ENCODE data around the gene CKLF. TPM values are rescaled to one million over a fixed set of nuclear protein-coding genes. Genes with fewer than 3 reads are reported as not detected.
A peak's percentile ranks its signal among the peaks of the same experiment; 100 is the strongest.

Gene CKLF
- total RNA-seq, 1 donor from 2014 or later = 159 TPM

DNA sequence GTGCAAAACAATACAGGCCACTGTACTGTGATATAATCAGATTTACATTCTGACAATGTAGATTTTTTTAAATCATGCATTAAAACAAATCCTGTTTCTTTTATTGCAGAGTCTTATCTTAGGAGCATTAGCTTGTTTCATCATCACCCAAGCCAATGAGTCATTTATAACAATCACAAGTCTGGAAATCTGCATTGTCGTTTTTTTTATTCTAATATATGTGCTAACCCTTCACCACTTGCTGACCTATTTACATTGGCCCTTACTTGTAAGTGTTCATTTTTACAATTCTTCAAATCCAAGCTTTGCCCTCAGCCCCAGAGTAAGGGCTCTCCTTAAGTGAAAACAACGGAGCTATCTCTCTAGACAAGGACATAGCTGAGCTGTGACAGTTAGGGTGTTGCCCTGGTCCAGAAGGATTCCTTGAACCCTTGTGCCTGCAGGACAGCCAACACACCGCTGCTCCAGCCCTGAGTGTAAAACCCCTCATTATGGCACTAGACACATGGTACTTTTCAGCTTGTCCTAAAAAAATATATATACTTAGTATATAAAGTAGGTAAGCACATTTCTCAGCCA is 17.5 kb downstream of the CKLF start:
- intact Hi-C loops (cut with micrococcal nuclease) = no loop called here
- Mint-ChIP-seq H3K4me3 (no peak overlapping the region), H3K27ac (no peak overlapping the region), H3K9me3 (peaks cover 3% of the 10 kb centered on the region), H3K27me3 (ENCODE audit: insufficient read depth) (no peaks in the 10 kb centered on the region), H3K4me1 (ENCODE audit: low read depth) (peaks cover 35% of the 10 kb centered on the region), H3K36me3 (ENCODE audit: low read depth) (peaks cover 56% of the 10 kb centered on the region)
- no peak for DNase-seq (ENCODE audit: low spot score)

DNA sequence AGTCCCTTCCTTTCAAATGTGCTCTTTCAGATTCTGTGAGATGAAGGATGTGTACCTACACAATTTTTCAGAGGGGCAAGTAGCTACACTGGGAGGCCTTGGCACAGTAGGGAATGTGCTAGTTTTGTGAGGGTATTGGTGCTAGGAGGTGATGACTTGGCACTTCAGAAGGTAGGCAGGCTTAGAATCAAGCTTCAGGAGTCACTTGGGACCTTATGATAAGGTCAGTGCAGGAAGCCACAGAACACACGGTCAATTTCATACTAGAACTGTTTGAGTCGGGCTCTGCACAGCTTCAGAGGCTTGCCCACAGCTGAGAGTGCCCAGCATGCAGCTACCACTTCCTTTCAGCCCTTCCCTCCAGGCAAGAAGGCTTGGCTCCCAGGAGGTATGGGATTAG is 20.0 kb downstream of the CKLF start:
- H3K4me1 Mint-ChIP-seq (ENCODE audit: low read depth) = peaks cover 27% of the 10 kb centered on the region
- intact Hi-C loops (cut with micrococcal nuclease) = no loop called here
- no peak overlapping the region for H3K4me3 Mint-ChIP-seq
- H3K36me3 Mint-ChIP-seq (ENCODE audit: low read depth) = peaks cover 46% of the 10 kb centered on the region
- peaks cover 6% of the 10 kb centered on the region for H3K27me3 Mint-ChIP-seq (ENCODE audit: insufficient read depth)
- H3K9me3 Mint-ChIP-seq = peaks cover 1% of the 10 kb centered on the region
- H3K27ac Mint-ChIP-seq = peak overlapping the region; percentile 2
- no peak for DNase-seq (ENCODE audit: low spot score)

DNA sequence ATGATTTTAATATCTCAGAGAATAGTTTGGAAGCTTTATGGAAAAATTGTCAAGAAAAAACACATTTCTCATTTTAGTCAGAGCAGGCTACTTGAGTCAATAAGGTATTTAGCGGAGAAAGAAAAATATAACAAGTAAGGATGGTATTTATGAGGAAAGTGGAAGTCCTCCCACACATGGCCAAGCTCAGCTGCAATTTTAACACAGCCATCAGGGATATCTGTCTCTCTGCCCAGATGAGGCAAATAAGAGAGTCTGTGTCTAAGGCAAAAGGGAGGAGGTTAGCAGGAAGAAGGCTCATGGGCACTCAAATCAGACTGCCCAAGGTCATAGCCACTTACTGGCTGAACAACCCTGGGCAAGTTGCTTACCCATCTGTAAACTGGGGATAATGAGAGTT is 21.7 kb downstream of the CKLF start:
- H3K4me3 Mint-ChIP-seq = no peak overlapping the region
- H3K27me3 Mint-ChIP-seq (ENCODE audit: insufficient read depth) = peaks cover 23% of the 10 kb centered on the region
- no peak overlapping the region for H3K27ac Mint-ChIP-seq
- no peaks in the 10 kb centered on the region for H3K9me3 Mint-ChIP-seq
- intact Hi-C loops (cut with micrococcal nuclease) = no loop called here
- peaks cover 21% of the 10 kb centered on the region for H3K4me1 Mint-ChIP-seq (ENCODE audit: low read depth)
- no peak for DNase-seq (ENCODE audit: low spot score)
- peaks cover 49% of the 10 kb centered on the region for H3K36me3 Mint-ChIP-seq (ENCODE audit: low read depth)

DNA sequence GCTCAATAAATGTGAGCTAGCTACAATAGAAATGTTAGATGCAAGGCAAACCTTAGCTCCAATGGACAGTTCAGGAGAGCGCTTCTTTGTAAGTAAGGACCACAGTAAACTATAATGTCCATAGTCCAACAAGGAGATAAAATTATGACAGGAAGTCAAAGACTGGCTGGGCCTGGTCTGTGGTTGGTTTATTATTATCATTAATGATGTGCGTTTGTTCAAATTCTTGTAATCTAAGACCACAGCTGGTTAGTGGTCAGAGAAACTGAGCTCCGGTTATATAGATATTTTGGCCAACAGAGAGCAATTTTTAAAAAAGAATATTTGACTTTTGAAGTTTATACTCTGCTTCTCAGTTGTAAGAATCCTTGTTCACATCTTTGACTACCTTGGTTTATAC is 22.2 kb downstream of the CKLF start:
- H3K4me3 Mint-ChIP-seq = no peak overlapping the region
- no peaks in the 10 kb centered on the region for H3K9me3 Mint-ChIP-seq
- H3K27ac Mint-ChIP-seq = no peak overlapping the region
- peaks cover 17% of the 10 kb centered on the region for H3K4me1 Mint-ChIP-seq (ENCODE audit: low read depth)
- peaks cover 46% of the 10 kb centered on the region for H3K36me3 Mint-ChIP-seq (ENCODE audit: low read depth)
- intact Hi-C loops (cut with micrococcal nuclease) = no loop called here
- no peak for DNase-seq (ENCODE audit: low spot score)
- H3K27me3 Mint-ChIP-seq (ENCODE audit: insufficient read depth) = peaks cover 25% of the 10 kb centered on the region

DNA sequence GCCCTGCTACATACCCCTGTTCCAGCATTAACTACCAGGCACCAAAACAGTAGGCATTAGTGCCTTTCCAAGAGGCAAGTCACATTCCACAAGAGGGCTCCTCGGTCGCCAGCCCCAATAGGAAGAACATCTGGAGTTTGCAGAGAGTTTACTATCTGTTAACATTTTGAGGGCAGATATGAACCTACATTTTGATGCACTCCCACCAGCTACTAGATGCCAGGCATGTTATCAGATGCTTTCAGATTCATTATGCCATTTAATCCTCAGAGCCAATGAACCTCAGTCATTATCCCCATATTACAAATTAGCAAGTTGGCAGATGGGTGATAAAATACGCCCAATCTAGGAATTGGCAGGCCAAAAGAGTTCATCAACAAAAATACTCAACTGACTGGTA is 22.7 kb downstream of the CKLF start:
- peaks cover 30% of the 10 kb centered on the region for H3K27me3 Mint-ChIP-seq (ENCODE audit: insufficient read depth)
- peaks cover 44% of the 10 kb centered on the region for H3K36me3 Mint-ChIP-seq (ENCODE audit: low read depth)
- no peak overlapping the region for H3K4me3 Mint-ChIP-seq
- no peak for DNase-seq (ENCODE audit: low spot score)
- intact Hi-C loops (cut with micrococcal nuclease) = no loop called here
- peaks cover 11% of the 10 kb centered on the region for H3K4me1 Mint-ChIP-seq (ENCODE audit: low read depth)
- no peak overlapping the region for H3K27ac Mint-ChIP-seq
- no peaks in the 10 kb centered on the region for H3K9me3 Mint-ChIP-seq

DNA sequence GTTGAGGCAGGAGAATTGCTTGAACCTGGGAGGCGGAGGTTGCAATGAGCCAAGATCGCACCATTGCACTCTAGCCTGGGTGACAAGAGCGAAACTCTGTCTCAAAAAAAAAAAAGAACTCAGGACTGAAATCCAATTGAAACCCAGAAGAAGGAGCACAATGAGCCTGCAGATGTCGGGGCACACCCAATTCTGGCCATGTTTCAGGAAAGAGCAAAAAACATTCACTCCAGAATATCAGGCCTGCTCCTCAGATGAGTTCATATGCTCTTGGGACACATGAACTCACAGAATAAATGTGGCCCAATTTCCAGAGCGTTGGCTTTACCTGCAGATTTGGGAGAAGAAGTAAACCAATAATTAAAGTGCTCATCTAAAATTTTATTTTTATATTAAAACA is 23.9 kb downstream of the CKLF start:
- intact Hi-C loops (cut with micrococcal nuclease) = no loop called here
- H3K27ac Mint-ChIP-seq = no peak overlapping the region
- H3K4me1 Mint-ChIP-seq (ENCODE audit: low read depth) = peaks cover 11% of the 10 kb centered on the region
- no peak for DNase-seq (ENCODE audit: low spot score)
- H3K36me3 Mint-ChIP-seq (ENCODE audit: low read depth) = peaks cover 35% of the 10 kb centered on the region
- no peak overlapping the region for H3K4me3 Mint-ChIP-seq
- H3K9me3 Mint-ChIP-seq = no peaks in the 10 kb centered on the region
- H3K27me3 Mint-ChIP-seq (ENCODE audit: insufficient read depth) = peaks cover 34% of the 10 kb centered on the region

DNA sequence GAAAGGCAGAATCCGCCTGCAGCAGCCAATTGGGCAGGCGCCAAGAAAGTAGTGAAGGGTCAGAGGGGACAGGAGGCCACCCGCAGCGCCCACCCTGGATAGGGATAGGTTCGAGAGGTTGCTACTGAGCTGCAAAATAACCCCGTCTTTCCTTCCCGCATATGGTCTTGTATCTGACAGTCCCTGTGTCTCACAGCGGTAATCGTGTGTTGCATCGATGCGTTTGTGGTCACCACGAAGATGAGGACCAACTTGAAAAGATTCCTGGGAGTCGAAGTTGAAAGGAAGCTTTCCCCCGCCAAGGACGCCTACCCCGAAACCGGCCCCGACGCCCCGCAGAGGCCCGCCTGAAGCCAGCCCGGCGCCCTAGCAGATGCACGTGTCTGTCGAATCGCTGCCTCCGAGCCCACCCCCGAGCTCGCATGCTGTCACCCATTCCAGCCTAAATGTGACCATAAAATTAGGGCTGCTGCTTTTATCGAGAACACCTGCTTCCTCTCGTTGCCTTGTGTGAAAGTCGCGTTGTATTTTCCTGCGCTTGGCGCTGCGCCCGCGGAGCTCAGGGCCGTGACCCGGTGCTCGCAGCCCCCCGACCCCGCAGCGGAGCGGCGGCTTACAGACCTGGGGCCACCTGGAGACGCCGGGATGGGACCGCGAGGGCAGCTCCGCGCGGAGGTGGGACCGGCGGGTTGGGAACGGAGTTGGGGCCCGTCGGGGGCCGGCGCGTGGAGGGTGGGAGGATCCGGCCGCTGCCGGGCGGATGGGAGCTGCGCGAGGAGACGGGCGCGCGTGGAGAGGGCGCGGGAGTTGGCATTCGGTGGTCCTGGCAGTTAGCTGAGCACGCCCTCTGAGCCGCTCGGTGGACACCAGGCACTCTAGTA is 26.5 kb downstream of the CKLF start, which contains the start of gene CMTM2:
Gene CMTM2, plus strand, starts transcription at position 813 of the 881 bp plus-strand sequence. CDS start 145 bp downstream, outside the sequence.
- no peak within 1 kb of the TSS for H3K27ac Mint-ChIP-seq
- H3K27me3 Mint-ChIP-seq (ENCODE audit: insufficient read depth) = peaks cover 34% of the 10 kb centered on the region
- H3K9me3 Mint-ChIP-seq = no peaks in the 10 kb centered on the region
- H3K36me3 Mint-ChIP-seq (ENCODE audit: low read depth) = peaks cover 30% of the 10 kb centered on the region
- H3K4me3 Mint-ChIP-seq = peak within 1 kb of the TSS; percentile 11
- DNase-seq (ENCODE audit: low spot score) = no peak
- intact Hi-C loops (cut with micrococcal nuclease) = no loop called here
- peaks cover 14% of the 10 kb centered on the region for H3K4me1 Mint-ChIP-seq (ENCODE audit: low read depth)

DNA sequence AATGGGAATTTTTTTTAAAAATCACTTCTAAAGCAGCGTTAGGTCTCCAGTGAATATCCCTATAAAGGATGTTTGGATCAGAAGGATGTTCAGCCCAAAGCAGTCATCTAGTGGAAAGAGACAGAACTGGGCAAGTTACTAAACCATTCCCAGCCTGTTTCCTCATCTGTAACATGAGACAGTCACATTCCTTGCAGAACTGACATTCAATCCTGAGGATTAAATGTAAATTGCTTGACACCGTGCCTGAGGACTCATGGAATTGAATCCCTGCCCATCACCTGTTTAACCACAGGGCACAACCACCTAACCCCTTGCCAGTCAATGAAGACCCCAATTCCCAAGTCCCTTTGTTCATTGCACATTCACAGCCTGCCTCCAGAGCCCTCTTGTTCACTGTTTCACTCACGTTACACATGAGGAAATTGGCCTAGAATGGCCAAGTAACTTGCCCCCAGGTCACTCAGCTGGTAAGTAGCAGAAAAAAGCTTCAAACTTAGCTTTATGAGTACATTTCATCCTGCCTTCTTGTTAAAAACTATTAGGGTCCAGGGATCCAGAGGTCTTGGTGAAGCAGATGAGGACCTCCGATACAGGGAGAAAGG is 28.3 kb downstream of the CKLF start:
- Mint-ChIP-seq H3K36me3 (ENCODE audit: low read depth) (peaks cover 21% of the 10 kb centered on the region), H3K4me3 (no peak overlapping the region), H3K4me1 (ENCODE audit: low read depth) (peaks cover 17% of the 10 kb centered on the region), H3K27ac (no peak overlapping the region), H3K9me3 (no peaks in the 10 kb centered on the region), H3K27me3 (ENCODE audit: insufficient read depth) (peaks cover 34% of the 10 kb centered on the region)
- intact Hi-C loops (cut with micrococcal nuclease) = loop anchor here (2.0 kb wide), 1 partner anchor 16 kb away; no protein-coding TSS in a partner anchor
- DNase-seq (ENCODE audit: low spot score) = no peak

DNA sequence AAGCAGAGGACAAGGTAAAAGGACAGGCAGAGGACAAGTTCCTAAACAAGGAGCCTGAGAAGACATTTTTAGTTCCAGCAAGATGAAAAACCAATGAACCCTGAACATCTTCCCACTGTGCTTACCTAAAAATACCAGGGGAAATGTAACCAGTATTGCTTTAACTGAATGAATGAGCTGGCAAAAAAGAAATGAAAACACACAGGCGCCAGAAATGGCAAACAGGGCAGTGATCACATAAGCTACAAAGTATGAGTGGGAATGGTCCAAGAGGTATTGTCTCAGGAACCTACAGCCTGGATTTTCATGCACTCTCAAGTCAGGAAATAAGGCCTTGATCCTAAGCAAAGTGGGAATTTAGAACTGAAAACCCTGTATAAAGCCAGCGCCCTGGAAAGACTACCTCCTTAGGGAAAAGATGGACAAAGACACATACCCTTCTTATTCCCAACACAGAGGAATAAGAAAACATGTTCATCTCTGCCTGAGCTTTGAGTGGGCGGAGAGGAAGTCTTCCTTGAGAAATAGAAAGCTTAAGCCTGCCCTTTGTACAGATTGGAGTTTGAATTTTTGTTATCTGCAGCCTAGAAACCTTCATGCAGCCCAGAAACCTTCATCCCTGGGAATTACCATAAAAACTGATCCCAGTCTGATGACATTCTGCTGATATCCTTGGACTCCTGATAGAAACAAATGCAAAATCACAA is 29.0 kb downstream of the CKLF start:
- Mint-ChIP-seq H3K36me3 (ENCODE audit: low read depth) (peaks cover 24% of the 10 kb centered on the region), H3K27ac (no peak overlapping the region), H3K27me3 (ENCODE audit: insufficient read depth) (peaks cover 34% of the 10 kb centered on the region), H3K4me1 (ENCODE audit: low read depth) (peaks cover 20% of the 10 kb centered on the region), H3K4me3 (no peak overlapping the region), H3K9me3 (no peaks in the 10 kb centered on the region)
- intact Hi-C loops (cut with micrococcal nuclease) = loop anchor here (2.0 kb wide), 1 partner anchor 17 kb away; no protein-coding TSS in a partner anchor
- no peak for DNase-seq (ENCODE audit: low spot score)

DNA sequence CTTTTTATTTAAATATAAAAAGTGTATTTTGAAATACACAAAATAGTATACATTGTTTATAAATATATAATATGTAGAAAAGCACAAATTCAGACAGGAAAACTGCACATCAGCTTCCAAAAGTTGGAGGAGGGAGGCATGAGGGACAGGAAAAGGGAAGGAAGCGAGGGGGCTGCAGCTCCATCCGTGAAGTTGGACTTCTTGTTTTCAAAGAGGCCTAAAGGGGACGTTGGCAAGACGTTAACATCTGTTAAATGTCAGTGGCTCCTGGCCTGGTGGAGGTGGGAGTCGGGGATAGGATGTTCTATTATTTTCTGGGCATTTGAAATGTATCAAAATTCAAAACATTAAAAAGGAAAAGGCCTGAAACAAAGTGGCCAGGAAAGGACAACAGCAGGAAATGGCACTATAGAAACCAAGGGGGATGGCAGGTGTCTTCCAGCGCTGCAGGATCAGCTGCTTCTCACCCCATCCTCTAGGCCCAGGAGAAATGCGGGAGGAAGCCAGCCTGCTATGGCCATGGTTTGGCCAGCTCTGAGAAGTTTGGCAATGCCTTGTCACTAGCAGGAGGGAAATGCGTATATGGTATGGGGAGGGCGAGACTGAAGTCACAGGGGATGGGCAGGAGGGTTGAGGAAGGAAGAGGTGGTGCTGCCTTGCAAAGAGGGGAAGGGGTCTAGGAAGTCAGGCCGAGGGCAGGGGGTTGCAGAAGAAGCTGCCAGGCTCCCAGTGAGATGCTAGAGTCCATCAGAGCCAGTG is 33.3 kb downstream of the CKLF start:
- no peaks in the 10 kb centered on the region for H3K9me3 Mint-ChIP-seq
- H3K27ac Mint-ChIP-seq = no peak overlapping the region
- peaks cover 12% of the 10 kb centered on the region for H3K36me3 Mint-ChIP-seq (ENCODE audit: low read depth)
- H3K4me3 Mint-ChIP-seq = no peak overlapping the region
- intact Hi-C loops (cut with micrococcal nuclease) = no loop called here
- peaks cover 50% of the 10 kb centered on the region for H3K4me1 Mint-ChIP-seq (ENCODE audit: low read depth)
- peaks cover 3% of the 10 kb centered on the region for H3K27me3 Mint-ChIP-seq (ENCODE audit: insufficient read depth)
- DNase-seq (ENCODE audit: low spot score) = no peak

DNA sequence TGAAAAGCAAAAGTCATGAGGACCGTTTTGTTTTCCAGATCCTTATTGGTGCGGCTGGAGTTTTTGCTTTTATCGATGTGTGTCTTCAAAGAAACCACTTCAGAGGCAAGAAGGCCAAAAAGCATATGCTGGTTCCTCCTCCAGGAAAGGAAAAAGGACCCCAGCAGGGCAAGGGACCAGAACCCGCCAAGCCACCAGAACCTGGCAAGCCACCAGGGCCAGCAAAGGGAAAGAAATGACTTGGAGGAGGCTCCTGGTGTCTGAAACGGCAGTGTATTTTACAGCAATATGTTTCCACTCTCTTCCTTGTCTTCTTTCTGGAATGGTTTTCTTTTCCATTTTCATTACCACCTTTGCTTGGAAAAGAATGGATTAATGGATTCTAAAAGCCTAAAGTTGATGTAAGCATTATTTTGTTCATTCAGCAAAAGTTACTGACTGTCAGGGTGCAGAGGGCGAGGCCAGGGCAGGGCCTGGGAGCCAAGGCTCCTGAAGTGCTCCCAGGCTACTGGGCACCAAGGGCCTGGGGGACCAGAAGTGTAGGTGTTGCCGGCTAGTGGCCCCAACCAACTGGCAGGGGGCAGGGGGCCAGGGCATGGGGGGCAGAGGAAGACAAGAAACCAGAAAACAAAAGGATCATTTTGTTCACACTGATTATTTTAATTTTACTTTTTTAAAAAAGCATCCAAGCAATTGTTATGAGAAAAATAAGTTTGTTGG is 35.7 kb downstream of the CKLF start:
- no peak for DNase-seq (ENCODE audit: low spot score)
- Mint-ChIP-seq H3K27me3 (ENCODE audit: insufficient read depth) (peaks cover 3% of the 10 kb centered on the region), H3K4me3 (peak overlapping the region; percentile 12), H3K27ac (no peak overlapping the region), H3K36me3 (ENCODE audit: low read depth) (peaks cover 9% of the 10 kb centered on the region), H3K9me3 (no peaks in the 10 kb centered on the region), H3K4me1 (ENCODE audit: low read depth) (peaks cover 41% of the 10 kb centered on the region)
- intact Hi-C loops (cut with micrococcal nuclease) = loop anchor here (2.0 kb wide), 1 partner anchor 37 kb away; the partner anchor contains the start of gene TK2
